GM12891 (cell line): ENCODE data around the gene SELENOK.

Experiments used
- POLR2A ChIP-seq: IDR thresholded peaks from 2 replicates; pipeline ENCODE4 v1.6.1; 2011; ENCODE audit warnings: low read depth, low read length, control low read depth
- TAF1 ChIP-seq: IDR thresholded peaks from 2 replicates; pipeline ENCODE4 v1.6.1; 2011; ENCODE audit warnings: low read depth, low read length, control low read depth

DNA sequence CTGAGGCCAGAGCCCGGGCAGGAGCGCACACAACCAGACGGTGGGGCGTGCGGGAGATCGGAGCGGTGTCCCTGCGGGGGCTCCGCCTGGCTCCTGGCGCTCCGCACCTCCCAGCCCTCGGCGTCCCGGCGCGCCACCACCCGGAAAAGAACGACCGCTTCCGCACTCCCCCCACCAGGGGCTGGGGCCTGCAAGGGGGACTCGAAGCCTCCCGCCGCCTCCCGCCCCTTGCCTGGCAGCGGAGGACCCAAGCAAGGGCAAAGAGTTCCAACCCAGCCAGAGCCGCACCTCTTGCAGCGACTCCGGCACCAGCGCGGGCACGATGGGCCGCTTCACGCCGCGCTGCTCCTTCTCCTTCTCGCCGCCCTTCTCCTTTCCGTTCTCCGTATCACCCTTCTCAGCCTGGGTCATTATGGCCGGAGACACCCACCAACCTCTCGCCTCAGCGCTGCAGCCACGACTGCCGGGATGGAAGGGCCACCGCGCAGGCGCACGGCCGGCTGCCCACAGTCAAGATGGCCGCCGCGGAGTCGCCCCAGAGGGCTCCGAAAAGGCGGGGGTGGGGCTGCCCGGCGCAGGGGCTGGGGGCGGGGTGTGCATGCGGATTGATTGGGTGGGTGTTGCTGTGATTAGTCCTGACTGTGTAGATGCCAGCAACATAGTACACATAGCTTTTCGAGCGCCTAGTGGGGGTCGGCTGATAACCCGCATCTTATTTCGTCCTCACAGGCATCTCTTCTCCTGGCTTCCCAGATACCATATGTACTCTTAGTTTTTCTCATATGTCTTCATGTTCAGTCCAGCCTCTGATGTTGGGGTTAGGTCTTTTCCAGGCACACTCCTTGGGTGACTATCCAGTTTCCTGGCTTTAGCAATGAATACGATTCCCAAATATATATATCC is 9.7 kb downstream of the SELENOK start, which contains the start of gene ACTR8:
- TF ChIP-seq TAF1, result peak; percentile 96
- peak; percentile 91 for TF ChIP-seq POLR2A
